Superior temporal gyrus (tissue), 1 donor: ENCODE measurements around the gene ITGA2B.
"Not testable (repeated sequence)": the region's sequence is repeated elsewhere in the genome, so short reads cannot be mapped to it uniquely, and the experiment has no call there.

Source experiments
- DNase-seq: peaks from one replicate; pipeline ENCODE4 v3.0.0-alpha.2; 2016; ENCODE audit errors: extremely low spot score

ITGA2B gene

GRCh38 chr17:44368391-44369243 lies 20.8 kb downstream of the ITGA2B start:
- DNase-seq = not testable (repeated sequence)

GRCh38 chr17:44367231-44367979 lies 22.0 kb downstream of the ITGA2B start:
- DNase-seq = peak; percentile 65

- DNase-seq = not testable (repeated sequence)
Observed at GRCh38 chr17:44365051-44365450, 24.4 kb downstream of the ITGA2B start.

- peak; percentile 53 for DNase-seq
Observed at GRCh38 chr17:44363613-44364159, 25.8 kb downstream of the ITGA2B start, which contains the start of gene FAM171A2. Gene FAM171A2 (minus strand): TSS chr17:44363853. CDS start chr17:44363714, 139 bp downstream.

- no peak for DNase-seq
Observed at GRCh38 chr17:44362949-44363612, 26.4 kb downstream of the ITGA2B start.

- DNase-seq = no peak
Observed at GRCh38 chr17:44362459-44362948, 26.9 kb downstream of the ITGA2B start.

- no peak for DNase-seq
Observed at GRCh38 chr17:44361292-44362260, 27.9 kb downstream of the ITGA2B start.

GRCh38 chr17:44360826-44361225 lies 28.6 kb downstream of the ITGA2B start:
- no peak for DNase-seq

- no peak for DNase-seq
Observed at GRCh38 chr17:44360144-44360533, 29.3 kb downstream of the ITGA2B start.

GRCh38 chr17:44359458-44360143 lies 29.8 kb downstream of the ITGA2B start:
- no peak for DNase-seq

GRCh38 chr17:44359006-44359405 lies 30.4 kb downstream of the ITGA2B start:
- DNase-seq = no peak

- no peak for DNase-seq
Observed at GRCh38 chr17:44358066-44358465, 31.4 kb downstream of the ITGA2B start.

- DNase-seq = no peak
Observed at GRCh38 chr17:44356241-44356640, 33.2 kb downstream of the ITGA2B start.

GRCh38 chr17:44355642-44356099 lies 33.8 kb downstream of the ITGA2B start:
- DNase-seq = no peak

GRCh38 chr17:44354582-44355561 lies 34.6 kb downstream of the ITGA2B start:
- no peak for DNase-seq

GRCh38 chr17:44353672-44354331 lies 35.6 kb downstream of the ITGA2B start:
- DNase-seq = no peak

- DNase-seq = no peak
Observed at GRCh38 chr17:44352828-44353671, 36.4 kb downstream of the ITGA2B start.
